MM.1S (cell line): ENCODE measurements around the gene BCL2.

ENCODE experiments used
- EZH2 ChIP-seq: fragments of 300-600 bp; sonication (generic); optimal IDR thresholded peaks from 2 replicates; pipeline ENCODE3; 2017; ENCODE audit warnings: low read depth, mild to moderate bottlenecking, antibody characterized with exemption, low read length, mixed read lengths
- EZH2phosphoT487 ChIP-seq: fragments of 300-600 bp; sonication (generic); IDR thresholded peaks from 2 replicates; pipeline ENCODE4 v1.6.1; 2018; ENCODE audit warnings: antibody characterized with exemption, low read length
- TF ChIP-seq, protein P1 (sequence below): fragments of 300-600 bp; sonication (generic); IDR thresholded peaks from 2 replicates; pipeline ENCODE4 v1.5.1; 2016; ENCODE audit warnings: antibody characterized with exemption, low read length, mixed read lengths

DNA sequence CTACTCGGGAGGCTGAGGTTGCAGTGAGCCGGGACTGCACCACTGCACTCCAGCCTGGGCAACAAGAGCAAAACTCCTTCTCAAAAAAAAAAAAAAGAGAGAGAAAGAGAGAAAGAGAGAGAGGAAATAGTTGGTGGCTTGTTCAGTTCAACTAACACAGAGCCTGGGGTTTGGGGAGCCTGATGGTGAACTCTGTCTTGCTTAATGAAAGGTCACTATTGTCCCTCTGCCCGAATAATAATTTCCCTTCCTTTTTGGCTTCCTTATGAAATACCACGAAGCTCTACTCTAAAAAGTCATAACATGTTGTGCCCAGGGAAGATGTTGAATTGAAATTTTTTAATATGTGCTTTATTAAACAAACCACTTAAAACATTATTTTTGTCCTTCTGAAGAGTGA, 17.3 kb downstream of the BCL2 start:
- TF ChIP-seq EZH2: no peak
- TF ChIP-seq, protein P1, sequence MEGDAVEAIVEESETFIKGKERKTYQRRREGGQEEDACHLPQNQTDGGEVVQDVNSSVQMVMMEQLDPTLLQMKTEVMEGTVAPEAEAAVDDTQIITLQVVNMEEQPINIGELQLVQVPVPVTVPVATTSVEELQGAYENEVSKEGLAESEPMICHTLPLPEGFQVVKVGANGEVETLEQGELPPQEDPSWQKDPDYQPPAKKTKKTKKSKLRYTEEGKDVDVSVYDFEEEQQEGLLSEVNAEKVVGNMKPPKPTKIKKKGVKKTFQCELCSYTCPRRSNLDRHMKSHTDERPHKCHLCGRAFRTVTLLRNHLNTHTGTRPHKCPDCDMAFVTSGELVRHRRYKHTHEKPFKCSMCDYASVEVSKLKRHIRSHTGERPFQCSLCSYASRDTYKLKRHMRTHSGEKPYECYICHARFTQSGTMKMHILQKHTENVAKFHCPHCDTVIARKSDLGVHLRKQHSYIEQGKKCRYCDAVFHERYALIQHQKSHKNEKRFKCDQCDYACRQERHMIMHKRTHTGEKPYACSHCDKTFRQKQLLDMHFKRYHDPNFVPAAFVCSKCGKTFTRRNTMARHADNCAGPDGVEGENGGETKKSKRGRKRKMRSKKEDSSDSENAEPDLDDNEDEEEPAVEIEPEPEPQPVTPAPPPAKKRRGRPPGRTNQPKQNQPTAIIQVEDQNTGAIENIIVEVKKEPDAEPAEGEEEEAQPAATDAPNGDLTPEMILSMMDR: no peak
- TF ChIP-seq EZH2phosphoT487: no peak
